ENCODE results near the gene COX11.
A peak's percentile ranks its signal among the peaks of the same experiment; 100 is the strongest.

The COX11 gene

GRCh38 chr17:54968262-54968987, at the start of gene COX11, which contains the start of gene STXBP4:
Gene COX11 (minus strand): TSS chr17:54968654. CDS start chr17:54968646, 8 bp downstream.
Gene STXBP4 (plus strand): TSS chr17:54968765. CDS start chr17:54986220, 17,455 bp downstream.
- DNase-seq (ENCODE audit: low spot score), result peak; percentile 96

- no peak for DNase-seq (ENCODE audit: low spot score)
Measured at GRCh38 chr17:55005520-55005919, 37.1 kb upstream of the COX11 start.

- no peak for DNase-seq (ENCODE audit: low spot score)
Measured at GRCh38 chr17:55004484-55004883, 36.0 kb upstream of the COX11 start.

DNA sequence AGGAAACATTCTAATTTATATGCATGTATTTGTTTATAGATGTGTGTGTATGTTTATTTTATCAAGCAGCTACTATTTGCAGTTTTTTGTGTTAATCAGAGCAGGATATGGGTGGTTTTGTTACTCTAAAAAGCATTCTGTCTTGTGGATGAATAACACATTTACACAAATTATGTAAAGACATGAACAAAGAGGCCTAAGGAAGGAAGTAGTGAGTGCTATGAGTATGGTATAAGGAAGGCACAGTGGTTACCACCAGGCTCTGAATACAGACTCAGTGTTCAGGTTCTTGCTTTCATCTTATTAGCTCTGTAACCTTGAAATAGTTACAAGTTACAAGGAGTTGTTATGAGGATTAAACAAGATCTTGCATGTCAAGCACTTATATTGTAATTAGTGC, 34.0 kb upstream of the COX11 start:
- DNase-seq (ENCODE audit: low spot score), result no peak

DNA sequence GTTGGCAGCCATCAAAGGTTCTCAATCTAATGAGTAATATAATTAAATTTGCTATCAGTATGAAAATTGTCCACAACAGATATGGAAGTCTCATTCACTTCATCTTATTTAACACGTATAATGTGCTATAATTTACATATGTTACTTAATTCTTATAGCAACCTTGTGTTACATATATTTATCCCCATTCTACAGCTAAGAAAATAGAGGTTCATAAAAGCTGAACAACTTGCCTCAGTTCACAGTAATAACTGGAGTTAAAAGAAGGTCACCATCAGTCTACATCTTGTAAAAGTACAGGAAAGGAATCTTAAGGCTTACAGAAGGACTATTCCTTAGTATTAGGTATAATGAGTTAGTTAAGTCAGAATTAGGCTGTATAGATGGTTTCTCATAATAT, 28.0 kb upstream of the COX11 start:
- DNase-seq (ENCODE audit: low spot score), result no peak

- no peak for DNase-seq (ENCODE audit: low spot score)
Measured at GRCh38 chr17:54992797-54993639, 24.6 kb upstream of the COX11 start.

DNA sequence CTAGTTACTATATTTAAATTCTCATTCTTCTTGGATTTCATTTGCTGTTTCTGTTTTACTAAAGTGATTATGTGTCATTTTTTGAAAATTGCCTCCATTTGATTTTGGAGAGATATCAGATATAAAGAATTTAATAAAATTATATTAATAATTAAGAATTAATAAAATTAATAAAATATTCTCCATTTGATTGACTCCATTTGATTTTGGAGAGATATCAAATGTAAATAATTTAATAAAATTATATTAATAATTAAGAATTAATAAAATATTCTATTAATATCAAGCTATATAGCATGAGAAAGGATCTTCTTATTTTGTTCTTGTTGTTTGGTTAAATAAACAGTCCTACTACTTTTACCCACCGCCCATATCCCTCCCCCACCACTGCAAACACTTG, 23.1 kb upstream of the COX11 start:
- DNase-seq (ENCODE audit: low spot score), result no peak

GRCh38 chr17:54990118-54990517, 21.7 kb upstream of the COX11 start:
- no peak for DNase-seq (ENCODE audit: low spot score)

GRCh38 chr17:54985476-54985875, 17.0 kb upstream of the COX11 start:
- no peak for DNase-seq (ENCODE audit: low spot score)

GRCh38 chr17:54983260-54983659, 14.8 kb upstream of the COX11 start:
- DNase-seq (ENCODE audit: low spot score), result no peak

GRCh38 chr17:54982399-54982798, 13.9 kb upstream of the COX11 start:
- no peak for DNase-seq (ENCODE audit: low spot score)

- DNase-seq (ENCODE audit: low spot score), result no peak
Measured at GRCh38 chr17:54980375-54980774, 11.9 kb upstream of the COX11 start.

DNA sequence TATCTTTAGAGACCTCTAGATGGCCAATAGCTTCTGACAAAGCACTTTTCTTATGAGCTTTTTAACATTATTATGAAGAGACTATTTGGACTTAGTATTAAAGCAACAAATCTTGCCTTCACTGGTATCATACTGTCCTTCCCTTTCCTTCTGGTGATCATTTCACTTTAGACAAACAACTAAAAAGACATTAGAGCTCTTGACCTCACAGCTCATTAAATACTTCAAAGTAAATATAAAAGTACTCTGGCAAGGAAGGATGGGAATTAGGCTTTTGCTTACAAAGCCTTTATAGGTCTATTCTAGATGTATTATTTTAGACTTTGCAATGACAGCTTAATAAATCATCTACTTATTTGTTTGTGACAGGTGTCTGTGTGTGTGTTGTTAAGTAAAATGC, 11.2 kb upstream of the COX11 start:
- no peak for DNase-seq (ENCODE audit: low spot score)

GRCh38 chr17:54977744-54978143, 9.3 kb upstream of the COX11 start:
- DNase-seq (ENCODE audit: low spot score), result no peak

DNA sequence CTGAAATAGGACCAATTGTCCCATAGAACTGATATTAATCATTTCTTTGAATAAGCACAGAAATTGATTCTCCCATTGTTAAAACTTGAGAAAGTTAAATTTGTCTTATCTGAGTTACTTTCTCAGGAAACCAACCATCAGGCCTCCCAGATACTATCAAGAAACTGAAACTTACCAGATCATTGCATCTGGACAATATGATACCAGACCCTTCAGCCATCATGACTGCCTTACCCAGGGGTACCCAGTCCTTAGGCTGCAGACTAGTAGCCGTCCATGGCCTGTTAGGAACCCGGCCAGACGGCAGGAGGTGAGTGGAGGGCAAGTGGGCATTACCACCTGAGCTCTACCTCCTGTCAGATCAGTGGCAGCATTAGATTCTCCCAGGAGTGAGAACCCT, 7.9 kb upstream of the COX11 start:
- DNase-seq (ENCODE audit: low spot score), result no peak

DNA sequence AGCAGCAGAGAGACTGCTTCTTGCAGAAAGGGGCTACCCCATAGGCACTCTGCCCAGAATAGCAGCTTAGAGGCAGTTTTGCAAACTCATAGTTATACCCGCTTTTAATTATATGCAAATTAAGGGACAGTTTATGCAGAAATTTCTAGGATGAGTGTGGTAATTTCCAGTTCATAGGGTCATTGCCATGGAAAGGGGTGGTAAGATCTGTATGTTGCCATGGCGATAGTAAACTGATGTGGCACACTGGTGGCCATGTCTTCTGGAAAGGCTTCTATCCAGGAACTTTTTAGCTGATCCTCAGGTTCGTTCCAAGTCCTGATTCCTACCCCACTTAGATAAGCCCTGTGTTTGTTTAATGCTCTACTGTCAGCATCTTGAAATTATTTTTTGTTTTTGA, 6.3 kb upstream of the COX11 start:
- no peak for DNase-seq (ENCODE audit: low spot score)

- no peak for DNase-seq (ENCODE audit: low spot score)
Measured at GRCh38 chr17:54972406-54973138, 4.1 kb upstream of the COX11 start.

GRCh38 chr17:54971901-54972300, 3.4 kb upstream of the COX11 start:
- no peak for DNase-seq (ENCODE audit: low spot score)

- DNase-seq (ENCODE audit: low spot score), result no peak
Measured at GRCh38 chr17:54971147-54971546, 2.7 kb upstream of the COX11 start.

DNA sequence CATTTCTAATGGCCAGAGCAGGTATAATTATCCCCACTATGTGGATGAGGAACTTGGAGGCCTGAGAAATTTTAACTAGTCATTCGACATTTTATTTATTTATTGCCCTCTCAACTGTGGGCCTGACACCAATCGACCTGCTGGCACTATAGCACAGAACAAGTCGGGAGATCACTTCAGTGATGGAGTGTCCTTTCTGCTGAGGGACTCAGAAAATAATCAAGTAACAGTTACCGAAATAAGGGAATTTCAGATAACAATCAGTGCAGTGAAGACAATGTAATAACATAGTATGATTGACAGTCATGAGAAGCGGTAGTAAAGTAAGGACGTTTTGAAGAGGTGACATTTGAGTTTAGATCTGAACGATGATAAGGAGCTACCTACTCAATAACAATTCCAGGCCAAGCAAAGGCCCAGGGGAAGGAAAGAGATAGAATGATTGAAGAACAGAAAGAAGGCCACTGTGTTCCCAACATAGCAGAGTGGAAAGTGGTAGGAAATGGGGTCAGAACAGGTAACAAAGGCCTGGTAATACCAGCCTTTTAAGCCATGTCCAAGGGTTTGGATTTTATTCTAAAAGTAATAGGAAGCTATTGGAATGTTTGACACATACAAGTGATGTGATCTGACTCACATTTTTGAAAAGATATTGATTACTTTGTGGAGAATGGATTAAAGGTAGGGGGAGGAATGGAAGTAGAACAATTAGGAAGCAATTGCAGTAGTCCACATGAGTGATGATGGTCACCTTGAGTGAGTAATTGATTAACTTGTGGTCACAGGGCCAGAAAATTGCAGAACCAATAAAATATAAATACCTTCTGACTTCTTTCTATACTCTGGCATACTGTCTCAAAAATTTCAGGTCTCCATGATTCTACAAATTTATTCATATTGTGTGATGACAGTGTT, 1.5 kb upstream of the COX11 start:
- DNase-seq (ENCODE audit: low spot score), result no peak

DNA sequence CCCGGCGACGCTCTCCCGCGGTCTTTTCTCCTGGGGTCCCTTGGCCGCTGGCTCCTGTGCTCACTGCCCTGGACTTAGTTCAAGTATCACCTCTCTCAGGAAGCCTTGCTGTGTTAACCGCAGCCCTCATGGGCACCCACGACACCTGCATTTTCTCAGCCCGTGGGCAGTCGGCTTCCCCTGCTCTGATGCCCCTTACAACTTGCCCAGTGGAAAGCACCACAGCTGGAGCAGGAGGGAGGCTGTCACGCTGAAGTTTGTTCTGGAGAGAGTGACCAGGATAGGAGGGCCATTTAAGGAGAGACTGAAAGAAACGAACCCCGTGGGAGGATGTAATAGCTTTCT, 506 bp upstream of the COX11 start:
- peak; percentile 8 for DNase-seq (ENCODE audit: low spot score)
